HG02884 (cell line): ENCODE data around the gene TCTA.

Experiments used
- ATAC-seq: cut with Tn5 transposase; IDR thresholded peaks from one replicate; pipeline ENCODE4 v1.9.1; 2021; ENCODE audit warnings: mild to moderate bottlenecking, moderate library complexity; ENCODE audit not compliant: unreplicated experiment

Gene TCTA

DNA sequence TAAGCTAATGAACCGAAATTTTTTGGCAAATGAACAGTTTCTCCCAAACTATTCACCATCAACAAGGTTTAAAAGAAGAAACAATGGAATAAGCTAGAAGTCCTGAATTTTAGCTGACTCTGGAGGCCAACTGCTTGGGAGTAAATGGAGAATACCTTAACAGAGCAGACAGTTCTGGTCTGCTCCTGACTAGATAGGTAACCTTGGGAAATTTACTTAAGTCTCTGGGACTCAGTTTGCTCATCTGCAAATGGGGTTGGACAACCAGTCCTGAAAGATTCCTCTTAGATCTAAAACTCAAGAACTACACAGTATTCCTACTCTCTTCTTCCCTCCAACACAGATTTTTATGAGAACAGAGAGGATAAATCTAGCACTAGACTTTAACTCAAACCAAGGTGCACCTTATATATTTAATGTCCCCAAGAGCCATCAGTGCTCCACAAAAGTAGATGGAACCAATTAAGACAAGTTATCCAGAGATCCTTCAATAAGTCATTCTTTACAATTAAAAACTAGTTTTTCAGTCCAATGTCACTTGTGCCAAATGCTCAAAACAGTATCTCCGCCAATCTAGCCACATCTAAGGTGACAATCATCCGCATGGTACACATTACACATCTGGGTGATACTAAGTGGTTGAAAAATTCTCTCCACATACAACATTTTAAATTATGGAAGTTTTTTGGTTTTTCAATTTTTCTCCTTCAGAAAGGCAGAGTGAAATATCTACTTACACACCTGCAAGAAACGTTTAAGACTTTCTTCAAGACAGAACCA lies 2.0 kb upstream of the TCTA start:
- no peak for ATAC-seq

DNA sequence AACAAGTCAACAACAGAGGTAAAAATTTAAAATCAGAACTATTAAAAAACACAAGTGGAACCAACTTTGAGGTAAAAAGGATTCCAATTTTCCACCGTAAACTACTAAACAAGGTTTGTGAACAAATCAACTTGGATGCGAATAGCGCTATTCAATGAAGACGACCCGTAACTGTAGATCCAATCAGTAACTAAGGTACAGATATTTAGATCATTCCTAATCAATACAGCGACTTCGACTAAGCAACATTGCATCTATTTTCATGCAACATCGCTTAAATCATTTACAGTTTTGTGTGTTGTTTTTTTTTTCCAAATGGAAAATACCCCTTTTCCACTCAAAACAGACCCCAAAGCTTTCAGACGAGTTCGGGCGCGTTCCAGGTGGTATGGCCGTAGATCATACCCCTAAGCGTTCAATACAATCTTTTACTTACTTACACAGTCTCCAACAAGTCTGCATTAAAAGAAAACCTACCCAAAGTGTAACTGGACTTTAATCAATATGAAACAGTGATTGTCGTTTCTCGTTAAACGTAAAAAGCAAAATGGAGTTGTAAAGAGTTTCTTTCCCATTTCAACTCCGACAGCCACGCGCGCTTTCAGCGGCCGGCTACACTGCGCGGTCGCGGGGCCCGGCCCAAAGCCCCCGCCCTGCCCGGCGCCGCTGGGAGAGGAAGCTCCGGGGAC lies 1.2 kb upstream of the TCTA start:
- ATAC-seq = no peak

DNA sequence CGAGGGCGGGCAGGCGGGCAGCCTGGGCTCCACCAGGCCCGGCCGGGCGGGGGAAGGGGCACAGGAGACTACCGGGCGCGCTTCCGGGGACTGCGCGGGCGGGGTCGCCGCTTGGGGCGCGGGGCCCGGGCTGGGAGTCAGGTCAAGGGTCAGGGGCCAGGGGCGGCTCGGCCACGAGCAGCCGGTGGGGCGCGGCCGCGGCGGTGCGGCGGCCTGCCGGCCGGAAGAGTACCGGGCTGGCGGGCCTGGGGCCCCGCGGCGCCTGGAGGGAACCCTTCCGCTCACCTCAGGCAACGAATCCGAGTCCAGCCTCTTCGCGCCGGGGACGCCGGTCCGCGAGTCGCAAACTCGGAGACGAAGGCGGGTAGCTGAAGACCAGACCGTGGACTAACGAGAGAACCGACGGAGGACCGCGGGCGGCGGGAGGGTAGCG lies 672 bp upstream of the TCTA start:
- peak; percentile 13 for ATAC-seq

DNA sequence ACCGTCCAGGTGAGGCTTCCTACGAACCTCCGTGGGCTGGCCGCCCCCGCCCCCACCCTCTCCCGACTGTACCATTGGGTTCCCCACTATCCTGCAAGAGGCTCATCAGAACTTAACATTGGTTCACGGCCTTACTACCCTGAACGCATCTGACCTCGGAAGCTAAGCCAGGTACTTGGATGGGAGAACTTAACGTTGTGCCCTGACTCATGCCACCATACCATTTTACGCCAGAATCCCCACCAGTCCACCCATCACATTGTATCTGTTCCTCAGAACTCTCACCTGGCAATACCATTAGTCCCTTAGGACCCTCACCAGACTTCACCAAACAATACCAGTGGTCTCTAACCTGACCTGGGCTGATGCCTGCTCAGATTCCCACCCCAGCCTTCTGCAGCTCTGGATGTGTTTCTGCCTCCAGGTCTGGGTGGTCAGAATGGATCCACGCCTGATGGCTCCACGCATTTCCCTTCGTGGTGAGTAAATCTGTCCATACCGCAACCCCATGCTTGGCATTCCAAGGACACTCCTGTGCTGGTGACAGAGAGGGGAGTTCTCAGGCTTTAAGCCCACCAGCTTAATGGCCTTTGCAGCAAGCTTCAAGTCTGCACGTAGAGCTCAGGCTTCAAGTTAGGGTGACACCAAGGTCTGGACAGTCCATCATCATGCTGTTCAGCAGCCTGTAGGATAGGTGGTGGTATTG lies 562 bp downstream of the TCTA start:
- ATAC-seq = no peak

DNA sequence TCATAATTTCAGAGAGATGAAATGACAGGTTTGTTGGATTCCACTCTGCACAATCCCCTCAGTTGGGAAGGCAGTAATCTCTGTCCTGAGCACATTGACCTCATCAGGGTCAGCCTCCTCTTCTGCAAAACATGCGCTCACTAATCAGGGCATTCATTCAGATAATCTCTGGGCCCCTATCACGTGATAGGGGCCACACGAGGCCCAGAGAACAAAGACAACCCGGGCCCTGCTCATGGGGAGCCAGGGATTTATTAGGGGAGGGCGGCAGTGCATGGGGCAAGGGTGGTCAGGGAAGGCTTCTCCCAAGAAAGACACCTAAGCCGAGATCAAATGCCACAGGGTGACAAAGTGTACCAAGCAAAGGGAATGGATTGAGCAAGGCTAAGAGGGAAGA lies 1.1 kb downstream of the TCTA start:
- ATAC-seq = no peak

DNA sequence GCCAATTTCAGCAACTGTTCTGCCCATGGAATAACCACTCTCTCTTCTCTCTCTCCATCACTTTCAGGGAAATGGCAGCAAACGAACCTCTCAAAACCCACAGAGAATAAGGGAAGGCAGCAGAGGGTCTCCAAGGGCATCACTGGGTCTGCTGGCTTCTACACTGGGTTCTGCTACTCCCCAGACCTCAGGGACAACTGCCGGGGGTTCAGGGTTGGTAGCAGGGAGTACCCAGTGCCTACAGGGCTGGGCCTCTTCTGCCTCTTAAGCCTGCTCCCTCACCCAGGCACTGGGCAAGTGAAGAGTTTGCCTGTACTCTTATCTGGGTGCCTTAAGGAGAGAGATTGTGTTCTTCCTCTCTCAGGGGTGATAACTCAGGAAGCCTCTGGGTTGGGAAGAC lies 2.5 kb downstream of the TCTA start:
- no peak for ATAC-seq

DNA sequence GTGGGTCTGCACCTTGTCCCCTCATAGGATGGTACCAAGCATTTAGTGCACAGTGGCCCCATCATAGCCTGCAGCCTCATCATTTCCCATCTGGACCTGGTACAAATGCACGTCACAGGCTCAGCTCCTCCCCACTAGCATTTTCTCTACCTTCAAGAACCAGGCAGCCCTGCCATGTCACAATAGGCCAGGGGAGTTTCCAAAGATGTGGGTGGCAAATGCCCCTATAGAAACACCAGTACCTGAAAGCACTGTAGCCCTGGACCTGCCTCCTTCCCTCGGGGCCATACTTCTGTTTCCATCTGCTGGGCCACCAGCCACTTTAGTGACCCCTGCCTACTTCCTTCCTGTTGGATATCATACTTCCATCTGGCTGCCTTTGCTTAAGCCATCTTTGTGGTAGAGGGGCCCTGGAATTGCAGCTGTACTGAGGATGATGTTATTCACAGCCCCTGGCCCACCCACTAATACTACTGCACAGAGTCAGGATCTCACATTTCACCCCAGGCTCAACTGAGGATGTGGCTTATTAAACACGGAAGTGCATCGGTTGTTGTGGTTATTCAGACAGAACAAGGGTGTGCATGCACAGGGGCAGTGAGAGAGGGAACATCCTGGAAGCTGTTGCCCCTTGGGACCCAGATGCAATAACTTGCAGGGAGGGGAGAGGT lies 3.8 kb downstream of the TCTA start:
- no peak for ATAC-seq

DNA sequence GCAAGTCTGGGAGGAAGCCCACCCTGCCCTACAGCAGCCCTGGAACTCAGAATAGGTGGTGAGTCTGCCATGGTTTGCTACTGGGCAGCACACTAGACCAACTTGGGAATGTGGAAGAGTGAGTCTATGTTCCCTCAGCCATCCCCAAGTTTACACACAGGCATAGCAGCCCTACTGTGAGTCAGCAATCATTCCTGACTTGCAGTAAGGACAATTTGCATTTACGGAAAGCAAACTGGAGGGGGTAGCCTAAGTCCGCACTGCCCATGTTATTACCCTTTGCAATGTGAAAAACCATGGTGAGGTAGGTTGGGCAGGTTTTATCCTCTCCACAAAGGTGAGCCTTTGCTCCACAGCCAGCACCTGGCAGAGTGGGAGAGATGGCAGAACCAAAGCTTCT lies 4.6 kb downstream of the TCTA start:
- no peak for ATAC-seq

DNA sequence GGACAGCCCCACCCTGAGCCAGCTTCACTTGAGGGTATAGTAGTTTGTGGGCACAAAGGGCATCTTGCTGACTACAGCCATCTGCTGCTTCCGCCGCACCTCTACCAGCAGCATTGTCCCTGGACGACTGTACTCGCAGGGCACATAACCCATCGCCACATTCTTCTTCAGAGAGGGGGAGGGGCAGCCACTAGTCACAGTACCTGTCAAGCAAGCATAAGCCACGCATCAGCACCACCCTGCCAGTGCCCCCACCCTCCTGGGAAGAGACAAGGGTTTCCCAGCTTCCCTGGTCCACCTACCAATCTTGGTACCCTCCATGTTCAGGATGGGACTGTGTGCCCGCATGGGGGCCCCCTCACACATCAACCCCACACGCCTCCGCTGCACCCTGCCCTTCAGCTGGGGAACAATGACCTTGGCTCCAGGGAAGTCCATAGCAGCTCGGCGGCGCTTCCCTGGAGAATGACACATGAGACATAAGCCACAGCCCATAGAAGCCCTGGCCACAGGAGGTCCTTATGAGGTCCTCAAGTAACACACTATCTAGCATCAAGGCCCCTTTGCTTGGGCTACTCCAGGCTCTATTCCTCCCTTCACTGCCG lies 5.4 kb downstream of the TCTA start:
- no peak for ATAC-seq

DNA sequence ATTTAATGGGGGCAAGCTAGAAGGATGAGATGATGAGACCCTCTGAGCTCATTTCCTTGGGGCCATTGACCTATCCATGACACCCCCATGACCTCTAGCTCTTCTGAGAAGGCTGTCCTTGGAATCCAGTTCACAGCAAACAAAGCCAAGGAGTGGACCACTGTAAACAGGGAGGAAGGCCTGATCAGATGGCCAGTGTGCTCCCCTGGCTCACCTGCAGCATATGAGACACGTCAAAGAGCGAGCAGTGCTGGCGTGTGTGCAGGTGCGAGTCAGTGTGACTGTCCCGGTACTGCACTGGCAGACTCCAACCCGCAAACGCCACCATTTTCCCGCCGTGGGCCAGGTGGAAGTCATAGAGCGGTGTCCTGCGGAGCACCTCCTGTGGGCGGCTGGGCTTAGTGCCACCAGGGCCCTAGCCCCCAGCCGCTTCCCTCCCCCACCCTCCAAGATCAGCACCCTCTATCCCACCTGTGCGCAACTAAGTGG lies 9.7 kb downstream of the TCTA start:
- no peak for ATAC-seq

DNA sequence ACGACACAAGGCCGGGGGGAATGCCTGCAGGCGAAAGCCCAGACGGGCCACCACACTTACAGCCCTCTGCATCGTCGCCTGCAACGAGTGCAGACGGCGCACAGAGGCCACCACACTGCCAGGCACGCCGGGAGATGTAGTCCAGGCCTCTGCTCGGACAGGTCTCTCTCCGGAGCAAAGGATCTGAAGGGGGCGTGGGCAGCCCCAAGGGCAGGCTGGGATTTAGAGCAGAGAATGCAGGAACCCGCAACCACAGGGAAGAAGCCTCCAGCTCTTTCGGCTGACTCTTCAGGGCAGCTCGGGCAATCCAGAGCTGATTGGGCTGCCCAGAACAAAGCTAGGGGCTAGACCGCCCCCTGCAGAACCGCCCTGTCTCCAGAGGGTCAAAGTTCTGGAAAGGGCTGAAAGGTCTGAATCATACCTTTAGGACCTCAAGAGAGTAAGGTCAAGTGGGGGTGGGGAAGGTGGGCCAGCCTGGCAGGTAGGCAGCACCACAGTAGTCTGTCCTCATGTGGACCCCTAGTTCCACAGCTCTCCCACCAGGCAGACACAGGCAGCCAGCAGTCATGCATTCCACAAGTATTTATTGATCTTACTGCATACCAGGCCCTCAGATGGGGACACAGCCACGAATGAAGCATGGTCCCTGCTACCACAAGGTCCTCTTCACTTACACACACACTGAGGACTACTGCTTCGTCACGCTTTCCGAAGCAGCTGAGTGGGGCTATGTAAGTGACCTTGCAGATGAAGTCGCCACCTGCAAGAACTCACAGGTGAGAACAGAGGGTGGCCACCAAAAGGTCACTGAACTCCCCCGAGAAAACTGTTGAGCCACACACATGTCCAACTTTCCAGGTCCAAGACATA lies 10.4 kb downstream of the TCTA start, which contains the start of gene AMT:
Gene AMT (minus strand): TSS at position 95 of the 870 bp plus-strand sequence. CDS start 23 bp downstream, at position 72.
- no peak for ATAC-seq

DNA sequence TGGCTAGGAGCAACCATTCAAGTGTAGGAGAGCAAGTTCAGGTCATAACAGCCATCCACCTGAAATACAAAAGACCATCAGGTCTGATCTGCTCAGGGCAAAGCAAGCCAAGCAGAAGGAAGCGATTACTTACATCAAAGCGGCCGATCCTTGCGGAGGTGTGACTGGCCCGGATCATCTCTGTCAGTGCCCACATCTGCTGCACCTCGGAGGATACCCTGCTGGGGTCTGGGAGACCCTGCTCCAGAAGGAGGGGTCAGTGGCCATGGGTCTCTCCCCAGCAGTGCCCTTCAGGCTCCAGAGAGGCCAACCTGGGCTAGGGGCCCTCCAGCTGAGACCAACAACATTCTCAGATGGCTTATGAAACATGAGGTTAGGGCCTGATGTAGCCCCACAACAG lies 12.6 kb downstream of the TCTA start:
- no peak for ATAC-seq

DNA sequence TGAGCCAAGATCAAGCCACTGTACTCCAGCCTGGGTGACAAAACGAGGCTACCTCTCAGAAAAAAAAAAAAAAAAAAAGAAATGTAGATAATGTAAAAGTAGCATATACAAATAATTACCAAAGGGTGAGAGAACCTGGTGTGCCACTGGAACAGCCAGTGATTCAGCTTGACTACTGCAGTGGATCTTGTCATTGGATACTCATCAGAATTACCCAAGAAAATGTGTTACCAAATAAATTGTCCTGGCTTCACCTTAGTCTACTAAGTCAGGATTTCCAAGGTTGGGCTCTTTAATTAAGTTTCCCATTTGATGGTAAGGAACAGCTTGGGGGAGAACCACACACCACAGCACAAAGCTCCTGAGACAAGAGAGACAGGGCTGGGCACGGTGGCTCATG lies 15.4 kb downstream of the TCTA start:
- no peak for ATAC-seq

DNA sequence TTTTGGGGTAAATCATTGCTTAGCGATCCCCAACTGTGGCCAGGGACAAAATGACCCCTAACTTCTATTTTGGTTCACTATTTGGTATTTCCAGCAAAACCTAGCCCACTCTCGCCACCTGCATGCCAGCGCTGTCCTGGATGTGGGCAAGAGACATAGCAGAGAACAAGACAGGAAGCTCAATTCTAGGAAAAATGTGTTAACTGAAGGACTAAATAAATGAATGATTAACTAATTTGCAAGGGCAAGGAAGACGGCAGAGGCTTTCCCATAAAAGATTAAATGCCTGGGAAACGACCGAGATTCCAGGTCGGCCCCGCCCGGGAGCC lies 16.5 kb downstream of the TCTA start:
- no peak for ATAC-seq

DNA sequence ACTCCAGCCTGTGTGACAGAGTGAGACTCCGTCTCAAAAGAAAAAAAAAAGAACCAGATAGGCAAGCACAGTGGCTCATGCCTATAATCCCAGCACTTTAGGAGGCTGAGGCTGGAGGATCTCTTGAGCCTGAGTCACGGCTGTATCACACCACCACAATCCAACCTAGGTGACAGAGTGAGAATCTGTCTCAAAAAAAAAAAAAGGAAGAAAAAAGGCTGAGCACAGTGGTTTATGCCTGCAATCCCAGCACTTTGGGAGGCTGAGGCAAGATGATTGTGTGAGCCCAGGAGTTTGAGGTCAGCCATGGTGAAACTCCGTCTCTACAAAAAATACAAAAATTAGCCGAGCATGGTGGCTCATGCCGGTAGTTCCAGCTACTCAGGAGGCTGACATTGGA lies 22.5 kb downstream of the TCTA start:
- ATAC-seq = no peak

DNA sequence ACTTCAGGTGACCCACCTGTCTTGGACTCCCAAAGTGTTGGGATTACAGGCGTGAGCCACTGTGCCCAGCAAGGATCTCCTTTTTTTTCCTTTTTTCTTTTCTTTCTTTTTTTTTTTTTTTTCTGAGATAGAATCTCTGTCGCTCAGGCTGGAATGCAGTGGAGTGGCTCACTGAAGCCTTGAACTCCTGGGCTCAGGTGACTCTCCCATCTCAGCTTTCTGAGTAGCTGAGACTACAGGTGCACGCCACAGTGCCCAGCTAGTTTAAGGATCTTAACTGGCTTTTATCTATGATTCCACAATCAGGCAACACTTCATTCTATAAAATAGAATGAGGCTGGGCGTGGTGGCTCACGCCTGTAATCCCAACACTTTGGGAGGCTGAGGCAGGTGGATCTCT lies 33.2 kb downstream of the TCTA start:
- no peak for ATAC-seq

DNA sequence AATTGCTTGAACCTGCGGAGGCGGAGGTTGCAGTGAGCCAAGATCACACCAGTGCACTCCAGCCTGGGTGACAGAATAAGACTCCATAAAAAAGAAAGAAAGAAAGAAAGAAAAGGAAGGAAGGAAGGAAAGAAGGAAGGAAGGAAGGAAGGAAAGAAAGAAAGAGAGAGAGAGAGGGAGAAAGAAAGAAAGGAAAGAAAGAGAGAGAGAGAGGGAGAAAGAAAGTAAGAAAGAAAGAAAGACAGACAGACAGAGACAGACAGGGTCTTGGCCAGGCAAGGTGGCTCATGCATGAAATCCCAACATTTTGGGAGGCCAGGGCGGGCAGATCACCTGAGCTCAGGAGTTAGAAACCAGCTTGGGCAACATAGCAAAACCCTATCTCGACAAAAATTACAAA lies 41.4 kb downstream of the TCTA start:
- ATAC-seq = no peak

DNA sequence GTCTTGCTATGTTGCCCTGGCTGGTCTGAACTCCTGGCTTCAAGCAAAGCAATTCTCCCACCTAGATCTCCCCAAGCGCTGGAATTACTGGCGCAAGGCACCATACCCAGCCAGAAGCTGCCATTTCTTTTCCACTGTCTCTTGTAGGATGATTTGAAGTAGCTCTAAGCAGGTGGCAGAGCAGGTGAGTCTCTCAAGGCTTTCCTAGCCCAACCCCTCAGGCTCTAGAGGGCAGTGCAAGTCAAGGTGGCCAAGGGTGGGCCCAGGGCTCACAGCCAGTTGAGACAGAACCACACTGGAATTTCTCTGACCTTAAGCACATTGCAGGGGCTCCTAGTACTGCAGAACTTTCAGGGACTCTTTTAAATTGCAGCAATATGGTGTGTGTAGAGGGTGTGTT lies 42.2 kb downstream of the TCTA start:
- no peak for ATAC-seq

DNA sequence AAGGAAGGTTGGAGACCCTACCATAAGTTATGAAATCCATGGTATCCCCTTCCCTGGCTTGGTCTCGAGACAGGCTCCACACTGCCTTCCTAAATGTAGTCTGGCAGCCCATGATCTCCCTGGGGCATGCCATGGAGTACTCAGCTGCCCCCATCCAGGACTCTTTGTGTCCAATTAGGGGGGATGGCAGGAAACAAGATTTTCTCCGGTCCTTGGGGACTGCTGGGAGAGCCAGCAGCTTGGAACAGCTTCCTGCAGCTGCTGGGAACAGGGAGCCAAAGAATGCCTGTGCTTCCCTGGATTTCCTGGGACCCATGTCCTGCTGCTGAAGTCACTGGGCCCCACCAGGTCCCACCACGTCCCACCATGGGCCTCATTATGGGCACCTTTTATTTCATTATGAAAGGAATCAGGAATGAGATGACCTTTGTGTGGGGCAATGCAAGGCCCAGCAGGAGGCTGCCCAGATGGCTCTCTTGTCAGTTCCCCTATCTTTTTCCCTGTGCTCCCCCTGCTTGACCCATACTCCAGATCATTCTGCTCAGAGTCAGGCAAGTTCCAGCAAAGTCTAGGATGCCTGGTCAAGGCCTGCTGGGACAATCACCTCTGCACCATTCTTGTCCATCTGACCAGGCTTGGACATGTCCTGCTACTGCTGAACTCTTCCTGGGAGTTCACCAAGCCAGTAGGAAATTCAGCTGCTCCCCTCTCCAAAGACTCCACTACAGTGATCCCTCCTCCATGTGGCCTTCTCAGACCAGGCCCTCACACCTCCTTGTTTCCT lies 42.9 kb downstream of the TCTA start:
- no peak for ATAC-seq
